Testis (tissue), 2 donors: ENCODE results near the gene SERINC1.

Experiments used
- POLR2A ChIP-seq: fragments of 450-650 bp; IDR thresholded peaks from one replicate; pipeline ENCODE4 v1.6.1; 2017; ENCODE audit warnings: antibody characterized with exemption, mild to moderate bottlenecking, moderate library complexity
- TF ChIP-seq, protein P1 (sequence below), 3 experiments: fragments of 450-650 bp in 2 of 3; fragments of 200-600 bp in 1 of 3; sonication (generic) in 1 of 3; IDR thresholded peaks; one replicate each; pipeline ENCODE4 v1.5.1; 2016 to 2019; ENCODE audit warnings: antibody characterized with exemption in 3 of 3, mild to moderate bottlenecking in 2 of 3, moderate library complexity in 1 of 3

DNA sequence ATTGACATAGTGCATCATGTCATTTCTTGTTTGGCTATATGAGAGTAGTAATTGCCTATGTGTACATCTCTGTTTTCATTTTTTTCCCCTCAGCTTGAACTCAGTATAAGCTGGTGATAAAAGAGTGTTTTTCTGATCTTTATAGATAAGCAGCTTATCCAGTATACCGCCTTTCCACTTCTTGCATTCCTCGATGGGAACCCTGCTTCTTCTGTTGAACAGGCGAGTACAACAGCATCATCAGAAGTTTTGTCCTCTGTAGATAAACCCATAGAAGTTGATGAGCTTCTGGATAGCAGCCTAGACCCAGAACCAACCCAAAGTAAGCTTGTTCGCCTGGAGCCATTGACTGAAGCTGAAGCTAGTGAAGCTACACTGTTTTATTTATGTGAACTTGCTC, 39.8 kb downstream of the SERINC1 start:
- TF ChIP-seq, protein P1, sequence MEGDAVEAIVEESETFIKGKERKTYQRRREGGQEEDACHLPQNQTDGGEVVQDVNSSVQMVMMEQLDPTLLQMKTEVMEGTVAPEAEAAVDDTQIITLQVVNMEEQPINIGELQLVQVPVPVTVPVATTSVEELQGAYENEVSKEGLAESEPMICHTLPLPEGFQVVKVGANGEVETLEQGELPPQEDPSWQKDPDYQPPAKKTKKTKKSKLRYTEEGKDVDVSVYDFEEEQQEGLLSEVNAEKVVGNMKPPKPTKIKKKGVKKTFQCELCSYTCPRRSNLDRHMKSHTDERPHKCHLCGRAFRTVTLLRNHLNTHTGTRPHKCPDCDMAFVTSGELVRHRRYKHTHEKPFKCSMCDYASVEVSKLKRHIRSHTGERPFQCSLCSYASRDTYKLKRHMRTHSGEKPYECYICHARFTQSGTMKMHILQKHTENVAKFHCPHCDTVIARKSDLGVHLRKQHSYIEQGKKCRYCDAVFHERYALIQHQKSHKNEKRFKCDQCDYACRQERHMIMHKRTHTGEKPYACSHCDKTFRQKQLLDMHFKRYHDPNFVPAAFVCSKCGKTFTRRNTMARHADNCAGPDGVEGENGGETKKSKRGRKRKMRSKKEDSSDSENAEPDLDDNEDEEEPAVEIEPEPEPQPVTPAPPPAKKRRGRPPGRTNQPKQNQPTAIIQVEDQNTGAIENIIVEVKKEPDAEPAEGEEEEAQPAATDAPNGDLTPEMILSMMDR (IDR thresholded peaks at IDR 0.05) = no peak
- TF ChIP-seq POLR2A = no peak
